H1 (cell line): ENCODE results near the gene AKR1B15. TPM values are rescaled to one million over a fixed set of nuclear protein-coding genes. Genes with fewer than 3 reads are reported as not detected.

Source experiments
- ATF2 ChIP-seq: IDR thresholded peaks from 2 replicates; pipeline ENCODE4 v1.6.1; 2012; ENCODE audit warnings: low read length, inconsistent platforms
- KDM5A ChIP-seq: fragments of 200-600 bp; IDR thresholded peaks from 2 replicates; pipeline ENCODE4 v1.7.1; 2012; ENCODE audit warnings: mild to moderate bottlenecking, low read length, inconsistent platforms, mixed read lengths
- SUZ12 ChIP-seq: fragments of 200-600 bp; sonication (generic); IDR thresholded peaks from 2 replicates; pipeline ENCODE4 v1.6.1; 2012; ENCODE audit warnings: mild to moderate bottlenecking, inconsistent platforms, low read length, moderate library complexity, mixed read lengths
- TAF7 ChIP-seq: optimal IDR thresholded peaks from 2 replicates; pipeline ENCODE3; 2011; ENCODE audit warnings: low read depth, mild to moderate bottlenecking, inconsistent platforms, low read length, moderate library complexity, borderline replicate concordance
- polyA plus RNA-seq, 7 experiments: library from polyadenylated mRNA; depleted of rRNA in 3 of 7; stranded (reverse) in 5 of 7; unstranded in 2 of 7; fragments of >200 nt in 5 of 7; fragments of 200-250 nt in 2 of 7; gene quantifications; 1 replicate in 5 of 7; 2 replicates in 1 of 7; 4 replicates in 1 of 7; pipeline versions ENCODE4 v1.2.1 to v1.2.3, GENCODE V29; 2011 to 2013; ENCODE audit warnings: missing spikeins in 2 of 7, mixed read lengths in 2 of 7
- total RNA-seq: library from RNA; stranded (reverse); fragmentation: NEBNext Ultra II Directional; extraction: Animal tissue kit (Norgen Biotek cat#: 25700); gene quantifications from 2 replicates; pipeline ENCODE4 v1.2.1, GENCODE V29; 2021
- TF ChIP-seq, protein P1 (sequence below): fragments of 300-600 bp; sonication (generic); IDR thresholded peaks from 2 replicates; pipeline ENCODE4 v1.7.1; 2012; ENCODE audit warnings: low read length, moderate library complexity, mild to moderate bottlenecking, inconsistent platforms; ENCODE audit not compliant: insufficient replicate concordance
- TF ChIP-seq, protein P2 (sequence below): IDR thresholded peaks from 2 replicates; pipeline ENCODE4 v1.6.1; 2011; ENCODE audit warnings: low read depth, mild to moderate bottlenecking, low read length; ENCODE audit not compliant: insufficient read depth

The AKR1B15 gene
- total and polyA plus RNA-seq, 2 of the 8 experiments (the other 6 are each of a cell fraction or from before 2014, with no cell fraction given), result 0.15 to 0.47 TPM

- TF ChIP-seq KDM5A (no peak), TAF7 (no peak), SUZ12 (no peak), ATF2 (no peak)
- TF ChIP-seq, protein P1, sequence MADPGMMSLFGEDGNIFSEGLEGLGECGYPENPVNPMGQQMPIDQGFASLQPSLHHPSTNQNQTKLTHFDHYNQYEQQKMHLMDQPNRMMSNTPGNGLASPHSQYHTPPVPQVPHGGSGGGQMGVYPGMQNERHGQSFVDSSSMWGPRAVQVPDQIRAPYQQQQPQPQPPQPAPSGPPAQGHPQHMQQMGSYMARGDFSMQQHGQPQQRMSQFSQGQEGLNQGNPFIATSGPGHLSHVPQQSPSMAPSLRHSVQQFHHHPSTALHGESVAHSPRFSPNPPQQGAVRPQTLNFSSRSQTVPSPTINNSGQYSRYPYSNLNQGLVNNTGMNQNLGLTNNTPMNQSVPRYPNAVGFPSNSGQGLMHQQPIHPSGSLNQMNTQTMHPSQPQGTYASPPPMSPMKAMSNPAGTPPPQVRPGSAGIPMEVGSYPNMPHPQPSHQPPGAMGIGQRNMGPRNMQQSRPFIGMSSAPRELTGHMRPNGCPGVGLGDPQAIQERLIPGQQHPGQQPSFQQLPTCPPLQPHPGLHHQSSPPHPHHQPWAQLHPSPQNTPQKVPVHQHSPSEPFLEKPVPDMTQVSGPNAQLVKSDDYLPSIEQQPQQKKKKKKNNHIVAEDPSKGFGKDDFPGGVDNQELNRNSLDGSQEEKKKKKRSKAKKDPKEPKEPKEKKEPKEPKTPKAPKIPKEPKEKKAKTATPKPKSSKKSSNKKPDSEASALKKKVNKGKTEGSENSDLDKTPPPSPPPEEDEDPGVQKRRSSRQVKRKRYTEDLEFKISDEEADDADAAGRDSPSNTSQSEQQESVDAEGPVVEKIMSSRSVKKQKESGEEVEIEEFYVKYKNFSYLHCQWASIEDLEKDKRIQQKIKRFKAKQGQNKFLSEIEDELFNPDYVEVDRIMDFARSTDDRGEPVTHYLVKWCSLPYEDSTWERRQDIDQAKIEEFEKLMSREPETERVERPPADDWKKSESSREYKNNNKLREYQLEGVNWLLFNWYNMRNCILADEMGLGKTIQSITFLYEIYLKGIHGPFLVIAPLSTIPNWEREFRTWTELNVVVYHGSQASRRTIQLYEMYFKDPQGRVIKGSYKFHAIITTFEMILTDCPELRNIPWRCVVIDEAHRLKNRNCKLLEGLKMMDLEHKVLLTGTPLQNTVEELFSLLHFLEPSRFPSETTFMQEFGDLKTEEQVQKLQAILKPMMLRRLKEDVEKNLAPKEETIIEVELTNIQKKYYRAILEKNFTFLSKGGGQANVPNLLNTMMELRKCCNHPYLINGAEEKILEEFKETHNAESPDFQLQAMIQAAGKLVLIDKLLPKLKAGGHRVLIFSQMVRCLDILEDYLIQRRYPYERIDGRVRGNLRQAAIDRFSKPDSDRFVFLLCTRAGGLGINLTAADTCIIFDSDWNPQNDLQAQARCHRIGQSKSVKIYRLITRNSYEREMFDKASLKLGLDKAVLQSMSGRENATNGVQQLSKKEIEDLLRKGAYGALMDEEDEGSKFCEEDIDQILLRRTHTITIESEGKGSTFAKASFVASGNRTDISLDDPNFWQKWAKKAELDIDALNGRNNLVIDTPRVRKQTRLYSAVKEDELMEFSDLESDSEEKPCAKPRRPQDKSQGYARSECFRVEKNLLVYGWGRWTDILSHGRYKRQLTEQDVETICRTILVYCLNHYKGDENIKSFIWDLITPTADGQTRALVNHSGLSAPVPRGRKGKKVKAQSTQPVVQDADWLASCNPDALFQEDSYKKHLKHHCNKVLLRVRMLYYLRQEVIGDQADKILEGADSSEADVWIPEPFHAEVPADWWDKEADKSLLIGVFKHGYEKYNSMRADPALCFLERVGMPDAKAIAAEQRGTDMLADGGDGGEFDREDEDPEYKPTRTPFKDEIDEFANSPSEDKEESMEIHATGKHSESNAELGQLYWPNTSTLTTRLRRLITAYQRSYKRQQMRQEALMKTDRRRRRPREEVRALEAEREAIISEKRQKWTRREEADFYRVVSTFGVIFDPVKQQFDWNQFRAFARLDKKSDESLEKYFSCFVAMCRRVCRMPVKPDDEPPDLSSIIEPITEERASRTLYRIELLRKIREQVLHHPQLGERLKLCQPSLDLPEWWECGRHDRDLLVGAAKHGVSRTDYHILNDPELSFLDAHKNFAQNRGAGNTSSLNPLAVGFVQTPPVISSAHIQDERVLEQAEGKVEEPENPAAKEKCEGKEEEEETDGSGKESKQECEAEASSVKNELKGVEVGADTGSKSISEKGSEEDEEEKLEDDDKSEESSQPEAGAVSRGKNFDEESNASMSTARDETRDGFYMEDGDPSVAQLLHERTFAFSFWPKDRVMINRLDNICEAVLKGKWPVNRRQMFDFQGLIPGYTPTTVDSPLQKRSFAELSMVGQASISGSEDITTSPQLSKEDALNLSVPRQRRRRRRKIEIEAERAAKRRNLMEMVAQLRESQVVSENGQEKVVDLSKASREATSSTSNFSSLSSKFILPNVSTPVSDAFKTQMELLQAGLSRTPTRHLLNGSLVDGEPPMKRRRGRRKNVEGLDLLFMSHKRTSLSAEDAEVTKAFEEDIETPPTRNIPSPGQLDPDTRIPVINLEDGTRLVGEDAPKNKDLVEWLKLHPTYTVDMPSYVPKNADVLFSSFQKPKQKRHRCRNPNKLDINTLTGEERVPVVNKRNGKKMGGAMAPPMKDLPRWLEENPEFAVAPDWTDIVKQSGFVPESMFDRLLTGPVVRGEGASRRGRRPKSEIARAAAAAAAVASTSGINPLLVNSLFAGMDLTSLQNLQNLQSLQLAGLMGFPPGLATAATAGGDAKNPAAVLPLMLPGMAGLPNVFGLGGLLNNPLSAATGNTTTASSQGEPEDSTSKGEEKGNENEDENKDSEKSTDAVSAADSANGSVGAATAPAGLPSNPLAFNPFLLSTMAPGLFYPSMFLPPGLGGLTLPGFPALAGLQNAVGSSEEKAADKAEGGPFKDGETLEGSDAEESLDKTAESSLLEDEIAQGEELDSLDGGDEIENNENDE, result no peak
- TF ChIP-seq, protein P2, sequence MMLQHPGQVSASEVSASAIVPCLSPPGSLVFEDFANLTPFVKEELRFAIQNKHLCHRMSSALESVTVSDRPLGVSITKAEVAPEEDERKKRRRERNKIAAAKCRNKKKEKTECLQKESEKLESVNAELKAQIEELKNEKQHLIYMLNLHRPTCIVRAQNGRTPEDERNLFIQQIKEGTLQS, result no peak
- TF ChIP-seq, all 59 proteins: peak for 0
Measured at GRCh38 chr7:134533288-134533771, 15.6 kb upstream of the AKR1B15 start (continued).
